GM21447 (cell line): Measurements from ENCODE around the gene DLL4.
A peak's percentile ranks its signal among the peaks of the same experiment; 100 is the strongest.

Source experiments
- ATAC-seq: cut with Tn5 transposase; IDR thresholded peaks from one replicate; pipeline ENCODE4 v1.9.1; 2021; ENCODE audit not compliant: unreplicated experiment

Gene DLL4

DNA sequence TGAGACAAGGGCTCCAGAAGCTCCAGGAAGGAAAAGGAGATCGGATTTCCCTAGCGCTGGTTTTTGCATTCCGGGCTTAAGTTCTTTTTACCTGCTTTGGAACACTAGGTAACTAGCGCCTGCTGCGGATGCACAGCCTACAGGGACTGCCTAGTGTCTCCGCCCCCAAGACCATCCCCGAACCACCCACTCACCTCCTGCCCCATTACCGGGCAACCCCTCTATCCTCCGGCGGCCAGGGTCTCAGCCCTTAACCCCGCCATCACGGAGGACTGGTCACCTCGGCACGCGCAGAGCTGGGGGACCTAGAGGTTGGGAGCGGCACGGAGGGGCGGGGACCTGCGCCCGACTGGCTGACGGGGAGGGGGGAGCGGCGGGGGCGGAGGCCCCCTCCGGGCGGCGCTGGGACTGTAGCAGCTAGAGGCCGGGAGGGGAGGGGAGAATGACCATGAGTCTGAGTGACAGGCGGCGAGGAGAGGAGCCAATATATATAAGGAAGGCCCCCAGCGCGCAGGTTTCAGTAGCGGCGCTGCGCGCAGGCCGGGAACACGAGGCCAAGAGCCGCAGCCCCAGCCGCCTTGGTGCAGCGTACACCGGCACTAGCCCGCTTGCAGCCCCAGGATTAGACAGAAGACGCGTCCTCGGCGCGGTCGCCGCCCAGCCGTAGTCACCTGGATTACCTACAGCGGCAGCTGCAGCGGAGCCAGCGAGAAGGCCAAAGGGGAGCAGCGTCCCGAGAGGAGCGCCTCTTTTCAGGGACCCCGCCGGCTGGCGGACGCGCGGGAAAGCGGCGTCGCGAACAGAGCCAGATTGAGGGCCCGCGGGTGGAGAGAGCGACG is at the start of gene DLL4:
DLL4 (plus strand) TSS at position 520 of the 839 bp plus-strand sequence. CDS start 329 bp downstream, outside the sequence.
- no peak for ATAC-seq

DNA sequence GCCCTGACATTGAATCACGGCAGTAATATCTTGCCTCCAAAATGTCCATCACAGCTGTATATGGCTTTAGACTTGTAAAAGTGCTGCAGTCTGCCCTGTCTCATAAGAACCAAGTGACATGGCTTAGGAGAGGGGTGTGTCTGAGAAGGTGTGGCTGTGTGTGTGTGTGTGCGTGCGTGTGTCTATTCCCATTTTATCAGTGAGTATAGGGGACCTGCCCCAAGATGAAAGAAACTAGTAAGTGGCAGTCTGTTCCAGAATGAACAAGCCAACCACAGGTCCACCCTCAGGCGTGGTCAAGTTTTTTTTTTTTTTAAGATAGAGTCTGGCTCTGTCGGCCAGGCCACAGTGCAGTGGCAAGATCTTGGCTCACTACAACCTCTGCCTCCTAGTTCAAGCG is 49.5 kb upstream of the DLL4 start:
- no peak for ATAC-seq

DNA sequence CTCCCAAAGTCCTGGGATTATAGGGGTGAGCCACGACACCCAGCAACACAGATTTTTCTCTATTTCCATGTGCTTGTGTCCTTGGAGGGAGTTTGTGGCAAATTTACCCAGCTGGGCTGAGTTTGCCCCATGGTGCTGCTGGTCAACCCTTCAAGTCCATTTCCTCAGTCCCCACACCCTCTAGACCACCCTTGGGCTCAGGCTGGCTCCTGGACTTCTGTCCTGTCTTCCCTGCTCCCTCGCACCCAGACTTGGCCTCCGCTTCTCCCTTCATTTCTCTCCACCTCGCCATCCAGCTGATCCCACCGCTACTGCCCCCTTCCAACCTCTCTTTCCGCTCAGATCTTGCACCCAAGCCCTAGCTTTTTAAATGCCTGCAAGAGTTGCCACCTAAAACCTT is 47.8 kb upstream of the DLL4 start:
- ATAC-seq, result no peak

- ATAC-seq, result no peak
Observed at GRCh38 chr15:40886586-40886985, 42.6 kb upstream of the DLL4 start.

- ATAC-seq, result no peak
Observed at GRCh38 chr15:40889112-40889511, 40.0 kb upstream of the DLL4 start.

DNA sequence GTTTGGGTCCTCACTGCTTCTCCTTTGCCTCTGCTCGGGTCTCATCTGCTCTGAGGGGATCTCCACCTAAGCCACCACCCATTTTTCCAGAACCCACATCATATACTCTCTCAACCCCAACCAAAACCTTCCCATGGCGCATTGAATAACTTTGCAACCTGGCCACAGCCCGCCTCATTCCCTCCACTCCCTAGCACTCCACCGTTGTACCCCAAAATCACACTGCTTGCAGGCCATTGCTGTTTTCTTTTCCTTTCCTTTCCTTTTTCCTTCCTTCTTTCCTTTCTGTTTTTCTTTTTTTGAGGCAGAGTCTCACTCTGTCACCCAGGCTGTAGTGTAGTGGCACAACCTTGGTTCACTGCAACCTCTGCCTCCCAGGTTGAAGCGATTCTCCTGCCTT is 38.0 kb upstream of the DLL4 start:
- ATAC-seq, result no peak

DNA sequence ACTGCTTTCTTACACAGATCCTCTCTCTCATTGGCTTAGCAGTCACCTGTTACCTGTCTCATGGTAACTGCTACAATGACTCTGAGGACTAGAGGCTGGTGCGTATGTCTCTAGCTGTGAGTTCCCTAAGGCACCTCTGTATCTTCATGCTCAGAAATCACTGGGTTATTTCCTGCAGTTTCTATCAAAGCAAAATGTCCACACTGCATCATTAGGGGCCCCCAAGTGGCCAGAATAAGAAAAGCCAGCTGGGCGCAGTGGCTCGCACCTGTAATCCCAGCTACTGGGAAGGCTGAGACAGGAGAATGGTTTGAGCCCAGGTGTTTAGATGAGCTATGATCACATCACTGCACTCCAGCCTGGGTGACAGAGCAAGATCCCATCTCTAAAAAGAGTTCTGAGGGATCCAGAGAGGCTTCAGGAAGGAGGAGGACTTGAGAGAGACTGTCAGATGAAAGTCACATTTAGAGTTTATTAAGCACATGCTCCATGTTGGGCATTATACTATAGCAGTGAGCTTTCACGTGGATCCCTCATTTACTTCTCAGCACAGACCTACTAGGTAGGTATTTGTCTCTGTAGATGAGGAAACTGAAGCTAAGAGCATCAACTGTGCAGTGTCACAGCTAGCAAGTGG is 37.2 kb upstream of the DLL4 start:
- no peak for ATAC-seq

DNA sequence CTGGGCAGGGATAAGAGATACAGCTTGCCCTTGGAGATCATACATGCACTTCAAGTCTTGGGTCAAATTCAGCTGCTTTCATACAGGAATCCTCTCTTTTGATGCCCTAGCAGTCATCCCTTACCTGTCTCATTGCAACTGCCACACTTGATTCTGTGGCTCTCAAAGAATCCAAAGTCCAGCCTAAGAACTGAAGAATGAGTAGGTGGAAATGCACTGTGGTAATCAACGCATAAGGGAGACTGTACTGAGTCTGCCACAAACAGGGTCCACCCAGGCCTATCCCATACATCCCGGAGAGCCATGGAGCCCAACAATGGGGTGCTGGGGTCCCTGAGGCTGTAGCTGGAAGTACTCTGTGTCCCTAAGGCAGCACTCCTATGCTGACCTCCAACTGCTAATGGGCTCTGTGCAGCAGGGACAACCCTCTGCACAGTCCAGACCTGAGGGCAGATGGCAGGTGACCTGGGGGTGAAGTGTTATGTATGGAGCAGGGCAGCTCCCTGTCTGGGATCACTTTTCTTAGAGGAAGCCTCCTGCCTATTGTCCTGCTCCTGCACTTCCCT is 36.6 kb upstream of the DLL4 start:
- no peak for ATAC-seq

- no peak for ATAC-seq
Observed at GRCh38 chr15:40893019-40893670, 36.0 kb upstream of the DLL4 start.

DNA sequence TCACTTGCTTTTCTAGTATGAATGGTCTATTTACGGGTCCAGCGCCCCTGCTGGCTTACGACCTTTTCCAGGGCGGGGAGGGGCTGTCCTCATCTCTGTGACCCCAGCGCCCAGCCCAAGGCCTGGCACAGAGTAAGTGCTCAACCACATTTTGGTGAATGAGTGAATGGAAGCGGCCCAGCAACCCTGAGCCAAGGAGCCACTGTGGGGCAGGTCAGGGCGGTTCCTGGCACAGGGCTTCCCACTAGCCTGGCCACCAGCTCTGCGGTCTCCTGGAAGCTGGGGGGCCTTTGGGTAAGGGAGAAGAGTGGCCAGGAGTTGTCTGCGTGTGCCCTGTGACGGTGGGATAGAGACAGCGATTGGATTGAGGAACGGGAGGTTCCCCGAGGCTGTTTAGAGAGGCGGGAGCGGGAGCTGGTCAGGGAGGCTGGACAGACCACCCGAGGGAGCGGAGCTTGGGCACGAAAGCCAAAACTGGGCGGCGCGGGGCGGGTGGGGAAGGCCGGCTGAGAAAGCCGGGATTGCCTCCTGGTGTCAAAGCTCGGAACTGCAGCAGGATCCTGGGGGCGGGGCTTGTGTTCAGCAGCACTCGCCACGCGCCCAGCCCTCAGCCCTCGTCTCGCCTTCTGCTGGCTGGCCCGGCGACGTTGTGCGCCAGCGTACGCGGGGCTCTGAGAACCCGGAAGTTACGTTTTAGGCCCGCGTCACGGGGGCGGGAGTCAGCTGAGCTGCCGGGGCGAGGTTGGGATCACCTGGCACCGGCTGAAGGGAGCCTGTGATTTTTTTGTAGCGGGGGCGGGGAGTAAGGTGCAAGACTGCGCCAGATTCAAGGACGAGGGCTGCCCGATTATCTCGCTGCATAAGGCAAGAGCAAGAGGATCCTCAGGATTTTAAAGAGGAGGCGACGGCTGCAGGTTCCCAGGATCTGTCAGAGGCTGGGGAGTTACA is 35.1 kb upstream of the DLL4 start, which contains the start of gene VPS18:
VPS18 (plus strand) TSS at position 718 of the 948 bp plus-strand sequence. CDS start 319 bp downstream, outside the sequence.
- ATAC-seq, result peak; percentile 82

DNA sequence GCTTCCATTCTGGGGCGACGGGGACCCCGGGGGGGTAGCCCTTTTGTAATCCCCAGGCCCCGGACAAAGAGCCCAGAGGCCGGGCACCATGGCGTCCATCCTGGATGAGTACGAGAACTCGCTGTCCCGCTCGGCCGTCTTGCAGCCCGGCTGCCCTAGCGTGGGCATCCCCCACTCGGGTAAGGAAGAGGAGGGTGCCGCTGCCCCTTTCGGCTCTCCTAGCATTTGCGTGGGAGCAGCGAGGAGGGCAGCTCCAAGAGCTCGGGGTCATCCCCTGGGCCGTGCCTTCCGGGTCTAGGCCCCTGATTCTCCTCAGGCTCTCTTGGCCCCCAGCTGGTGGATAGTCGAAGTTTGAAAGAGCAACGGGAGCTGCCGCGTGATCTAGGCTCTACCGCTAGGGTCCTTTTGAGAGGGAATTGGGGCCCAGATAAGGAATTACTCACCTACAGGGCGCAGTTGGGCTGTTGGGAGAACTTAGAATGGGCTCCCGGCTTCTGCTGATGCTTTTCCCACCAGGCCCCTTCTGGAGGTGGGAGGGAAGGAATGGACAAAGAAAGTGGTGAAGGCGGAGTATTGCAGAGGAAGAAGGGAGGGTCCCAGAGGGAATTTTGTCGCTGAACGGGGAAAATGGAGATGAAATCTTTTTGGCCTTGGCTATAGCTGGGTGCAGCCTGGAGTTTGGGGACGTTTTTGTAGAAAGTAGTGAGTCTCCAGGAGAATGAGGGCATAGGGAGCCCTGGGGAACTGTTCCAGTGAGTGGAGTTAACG is 34.3 kb upstream of the DLL4 start:
- peak; percentile 28 for ATAC-seq

DNA sequence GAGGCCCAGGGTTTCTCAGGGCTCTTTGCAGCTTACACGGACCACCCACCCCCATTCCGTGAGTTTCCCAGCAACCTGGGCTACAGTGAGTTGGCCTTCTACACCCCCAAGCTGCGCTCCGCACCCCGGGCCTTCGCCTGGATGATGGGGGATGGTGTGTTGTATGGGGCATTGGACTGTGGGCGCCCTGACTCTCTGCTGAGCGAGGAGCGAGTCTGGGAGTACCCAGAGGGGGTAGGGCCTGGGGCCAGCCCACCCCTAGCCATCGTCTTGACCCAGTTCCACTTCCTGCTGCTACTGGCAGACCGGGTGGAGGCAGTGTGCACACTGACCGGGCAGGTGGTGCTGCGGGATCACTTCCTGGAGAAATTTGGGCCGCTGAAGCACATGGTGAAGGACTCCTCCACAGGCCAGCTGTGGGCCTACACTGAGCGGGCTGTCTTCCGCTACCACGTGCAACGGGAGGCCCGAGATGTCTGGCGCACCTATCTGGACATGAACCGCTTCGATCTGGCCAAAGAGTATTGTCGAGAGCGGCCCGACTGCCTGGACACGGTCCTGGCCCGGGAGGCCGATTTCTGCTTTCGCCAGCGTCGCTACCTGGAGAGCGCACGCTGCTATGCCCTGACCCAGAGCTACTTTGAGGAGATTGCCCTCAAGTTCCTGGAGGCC is 29.5 kb upstream of the DLL4 start:
- no peak for ATAC-seq

DNA sequence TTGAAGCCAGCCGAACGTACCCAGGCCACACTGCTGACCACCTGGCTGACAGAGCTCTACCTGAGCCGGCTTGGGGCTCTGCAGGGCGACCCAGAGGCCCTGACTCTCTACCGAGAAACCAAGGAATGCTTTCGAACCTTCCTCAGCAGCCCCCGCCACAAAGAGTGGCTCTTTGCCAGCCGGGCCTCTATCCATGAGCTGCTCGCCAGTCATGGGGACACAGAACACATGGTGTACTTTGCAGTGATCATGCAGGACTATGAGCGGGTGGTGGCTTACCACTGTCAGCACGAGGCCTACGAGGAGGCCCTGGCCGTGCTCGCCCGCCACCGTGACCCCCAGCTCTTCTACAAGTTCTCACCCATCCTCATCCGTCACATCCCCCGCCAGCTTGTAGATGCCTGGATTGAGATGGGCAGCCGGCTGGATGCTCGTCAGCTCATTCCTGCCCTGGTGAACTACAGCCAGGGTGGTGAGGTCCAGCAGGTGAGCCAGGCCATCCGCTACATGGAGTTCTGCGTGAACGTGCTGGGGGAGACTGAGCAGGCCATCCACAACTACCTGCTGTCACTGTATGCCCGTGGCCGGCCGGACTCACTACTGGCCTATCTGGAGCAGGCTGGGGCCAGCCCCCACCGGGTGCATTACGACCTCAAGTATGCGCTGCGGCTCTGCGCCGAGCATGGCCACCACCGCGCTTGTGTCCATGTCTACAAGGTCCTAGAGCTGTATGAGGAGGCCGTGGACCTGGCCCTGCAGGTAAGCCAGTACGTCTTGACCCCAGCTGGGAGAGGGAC is 28.7 kb upstream of the DLL4 start:
- ATAC-seq, result no peak

GRCh38 chr15:40901053-40901443 is 28.1 kb upstream of the DLL4 start:
- no peak for ATAC-seq

DNA sequence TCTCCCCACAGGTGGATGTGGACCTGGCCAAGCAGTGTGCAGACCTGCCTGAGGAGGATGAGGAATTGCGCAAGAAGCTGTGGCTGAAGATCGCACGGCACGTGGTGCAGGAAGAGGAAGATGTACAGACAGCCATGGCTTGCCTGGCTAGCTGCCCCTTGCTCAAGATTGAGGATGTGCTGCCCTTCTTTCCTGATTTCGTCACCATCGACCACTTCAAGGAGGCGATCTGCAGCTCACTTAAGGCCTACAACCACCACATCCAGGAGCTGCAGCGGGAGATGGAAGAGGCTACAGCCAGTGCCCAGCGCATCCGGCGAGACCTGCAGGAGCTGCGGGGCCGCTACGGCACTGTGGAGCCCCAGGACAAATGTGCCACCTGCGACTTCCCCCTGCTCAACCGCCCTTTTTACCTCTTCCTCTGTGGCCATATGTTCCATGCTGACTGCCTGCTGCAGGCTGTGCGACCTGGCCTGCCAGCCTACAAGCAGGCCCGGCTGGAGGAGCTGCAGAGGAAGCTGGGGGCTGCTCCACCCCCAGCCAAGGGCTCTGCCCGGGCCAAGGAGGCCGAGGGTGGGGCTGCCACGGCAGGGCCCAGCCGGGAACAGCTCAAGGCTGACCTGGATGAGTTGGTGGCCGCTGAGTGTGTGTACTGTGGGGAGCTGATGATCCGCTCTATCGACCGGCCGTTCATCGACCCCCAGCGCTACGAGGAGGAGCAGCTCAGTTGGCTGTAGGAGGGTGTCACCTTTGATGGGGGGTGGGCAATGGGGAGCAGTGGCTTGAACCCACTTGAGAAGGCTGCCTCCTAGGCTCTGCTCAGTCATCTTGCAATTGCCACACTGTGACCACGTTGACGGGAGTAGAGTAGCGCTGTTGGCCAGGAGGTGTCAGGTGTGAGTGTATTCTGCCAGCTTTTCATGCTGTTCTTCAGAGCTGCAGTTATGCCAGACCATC is 26.3 kb upstream of the DLL4 start:
- ATAC-seq, result no peak

DNA sequence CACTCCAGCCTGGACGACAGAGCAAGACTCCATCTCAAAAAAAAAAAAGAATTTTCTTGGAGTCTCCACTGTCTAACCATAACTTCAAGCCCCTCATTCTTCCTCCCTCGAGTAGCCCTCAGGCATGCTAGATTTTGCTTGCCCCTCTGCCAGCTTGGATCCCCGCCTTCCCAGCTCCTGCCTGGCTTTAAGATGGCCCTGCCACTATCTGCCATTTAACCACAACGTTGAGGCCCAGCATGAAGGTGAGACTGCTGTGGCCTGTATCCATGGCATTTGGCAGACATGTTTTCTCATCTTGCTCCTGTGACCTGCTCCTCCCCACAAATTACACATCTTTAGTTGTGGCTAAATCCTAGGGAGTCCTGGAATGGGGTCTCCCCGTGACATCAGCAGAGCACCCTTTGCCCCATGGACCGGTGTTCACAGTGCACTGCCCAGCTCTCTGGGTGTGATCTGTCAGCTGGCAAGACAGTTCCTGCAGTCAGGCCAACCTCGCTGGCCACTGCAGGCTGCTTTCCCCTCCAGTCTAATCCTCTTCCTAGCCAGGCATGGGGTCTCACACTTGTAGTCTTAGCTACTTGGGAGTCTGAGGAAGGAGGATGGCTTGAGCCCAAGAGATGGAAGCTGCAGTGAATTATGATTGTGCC is 24.5 kb upstream of the DLL4 start:
- ATAC-seq, result no peak
